ENCODE measurements around the gene CTF1. TPM values are rescaled to one million over a fixed set of nuclear protein-coding genes. Genes with fewer than 3 reads are reported as not detected.

CTF1 gene
- total RNA-seq, 1 experiment from 2014 or later, result 3.6 TPM

- no peak for TF ChIP-seq CTCF (IDR thresholded peaks at IDR 0.05; ENCODE audit: unreplicated experiment)
- no peak for DNase-seq (ENCODE audit: unreplicated experiment)
- no peak overlapping the region for H3K27ac Mint-ChIP-seq (ENCODE audit: low read depth, unreplicated experiment)
- no peaks in the 10 kb centered on the region for H3K9me3 Mint-ChIP-seq (ENCODE audit: unreplicated experiment)
- no peaks in the 10 kb centered on the region for H3K27me3 Mint-ChIP-seq (ENCODE audit: insufficient read depth, unreplicated experiment)
- no TSS peak for BruUV-seq (replicated peaks)
- ChIA-PET CTCF (interaction anchor here (1.3 to 1.4 kb wide), 2 partner anchors 12 to 36 kb away, joined by 5 to 7 read pairs; no protein-coding TSS in a partner anchor), POLR2A (no interaction called here)
- intact Hi-C loops (cut with micrococcal nuclease), result no loop called here
- H3K4me3 Mint-ChIP-seq (ENCODE audit: unreplicated experiment), result no peak overlapping the region
- H3K4me1 Mint-ChIP-seq (ENCODE audit: insufficient read depth, unreplicated experiment), result no peaks in the 10 kb centered on the region
- no peaks in the 10 kb centered on the region for H3K36me3 Mint-ChIP-seq (ENCODE audit: insufficient read depth, unreplicated experiment)
Measured at GRCh38 chr16:30866031-30866430, 30.4 kb upstream of the CTF1 start.

DNA sequence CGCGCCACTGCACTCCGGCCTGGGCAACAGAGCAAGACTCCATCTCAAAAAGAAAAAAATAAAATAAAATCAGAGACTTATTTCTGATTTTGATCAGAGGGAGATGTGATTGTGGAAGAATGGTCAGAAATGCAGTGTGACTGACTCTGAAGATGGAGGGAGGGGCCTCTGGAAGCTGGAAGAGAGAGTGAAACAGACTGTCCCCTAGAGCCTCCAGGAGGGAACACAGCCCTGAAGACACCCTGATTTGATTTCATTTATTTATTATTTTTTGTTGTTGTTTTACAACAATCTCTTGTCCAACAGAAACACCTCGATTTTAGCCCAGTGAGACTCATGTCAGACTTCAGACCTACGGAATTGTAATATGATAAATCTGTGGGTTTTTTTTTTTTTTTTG lies 28.7 kb upstream of the CTF1 start:
- no TSS peak for BruUV-seq (replicated peaks)
- Mint-ChIP-seq H3K9me3 (ENCODE audit: unreplicated experiment) (no peaks in the 10 kb centered on the region), H3K4me1 (ENCODE audit: insufficient read depth, unreplicated experiment) (no peaks in the 10 kb centered on the region), H3K27me3 (ENCODE audit: insufficient read depth, unreplicated experiment) (no peaks in the 10 kb centered on the region), H3K36me3 (ENCODE audit: insufficient read depth, unreplicated experiment) (no peaks in the 10 kb centered on the region), H3K27ac (ENCODE audit: low read depth, unreplicated experiment) (no peak overlapping the region), H3K4me3 (ENCODE audit: unreplicated experiment) (no peak overlapping the region)
- DNase-seq (ENCODE audit: unreplicated experiment), result no peak
- ChIA-PET CTCF (interaction anchor here (0.7 to 1.0 kb wide), 2 partner anchors 23 to 159 kb away, joined by 3 to 5 read pairs; no protein-coding TSS in a partner anchor), POLR2A (interaction anchor here (2.2 kb wide), 1 partner anchor 23 kb away, joined by 9 read pairs; no protein-coding TSS in a partner anchor)
- no peak for TF ChIP-seq CTCF (IDR thresholded peaks at IDR 0.05; ENCODE audit: unreplicated experiment)
- intact Hi-C loops (cut with micrococcal nuclease), result no loop called here

GRCh38 chr16:30870904-30871303 lies 25.5 kb upstream of the CTF1 start:
- Mint-ChIP-seq H3K36me3 (ENCODE audit: insufficient read depth, unreplicated experiment) (no peaks in the 10 kb centered on the region), H3K4me1 (ENCODE audit: insufficient read depth, unreplicated experiment) (no peaks in the 10 kb centered on the region)

DNA sequence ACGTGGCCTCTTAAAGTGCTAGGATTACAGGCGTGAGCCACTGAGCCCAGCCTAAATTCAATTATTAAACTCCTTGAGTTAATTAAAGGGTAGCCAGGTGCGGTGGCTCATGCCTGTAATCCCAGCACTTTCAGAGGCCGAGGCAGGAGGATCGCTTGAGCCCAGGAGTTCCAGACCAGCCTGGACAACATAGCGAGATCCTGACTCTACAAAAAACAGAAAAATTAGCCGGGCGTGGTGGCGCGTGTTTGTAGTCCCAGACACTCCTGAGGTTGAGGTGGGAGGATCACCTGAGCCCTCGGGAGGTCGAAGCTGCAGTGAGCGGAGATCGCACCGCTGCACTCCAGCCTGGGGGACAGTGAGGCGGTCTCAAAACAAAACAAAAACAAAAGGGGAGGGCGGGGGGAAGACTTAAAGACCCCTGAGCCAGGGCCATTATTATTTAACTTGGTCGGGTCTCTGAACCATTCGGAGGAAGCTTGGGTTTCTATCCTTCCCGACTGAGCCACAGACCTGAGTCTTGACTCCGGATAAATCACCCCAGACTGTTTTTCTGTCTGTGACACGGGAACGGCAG lies 22.1 kb upstream of the CTF1 start:
- CTCF ChIA-PET, result interaction anchor here (0.6 to 4.1 kb wide), 7 partner anchors 13 to 67 kb away, joined by 4 to 23 read pairs (median 5); partner anchors contain the start of gene BCL7C
- Mint-ChIP-seq H3K9me3 (ENCODE audit: unreplicated experiment) (no peaks in the 10 kb centered on the region), H3K4me1 (ENCODE audit: insufficient read depth, unreplicated experiment) (peaks cover 12% of the 10 kb centered on the region), H3K27me3 (ENCODE audit: insufficient read depth, unreplicated experiment) (no peaks in the 10 kb centered on the region), H3K36me3 (ENCODE audit: insufficient read depth, unreplicated experiment) (peaks cover 18% of the 10 kb centered on the region), H3K27ac (ENCODE audit: low read depth, unreplicated experiment) (peak overlapping the region; percentile 72), H3K4me3 (ENCODE audit: unreplicated experiment) (peak overlapping the region; percentile 91)
- POLR2A ChIA-PET, result interaction anchor here (0.7 to 3.9 kb wide), 18 partner anchors 12 to 87 kb away, joined by 3 to 43 read pairs (median 7); partner anchors contain the start of genes BCL7C, CTF1 and ZNF629
- no TSS peak for BruUV-seq (replicated peaks)
- no peak for DNase-seq (ENCODE audit: unreplicated experiment)
- no peak for TF ChIP-seq CTCF (IDR thresholded peaks at IDR 0.05; ENCODE audit: unreplicated experiment)
- intact Hi-C loops (cut with micrococcal nuclease), result no loop called here

More at GRCh38 chr16:30870904-30871303, 25.5 kb upstream of the CTF1 start:
- no TSS peak for BruUV-seq (replicated peaks)
- ChIA-PET CTCF (interaction anchor here (0.6 to 1.9 kb wide), 2 partner anchors 26 to 449 kb away, joined by 4 to 11 read pairs; no protein-coding TSS in a partner anchor), POLR2A (no interaction called here)
- intact Hi-C loops (cut with micrococcal nuclease), result no loop called here
- no peak for DNase-seq (ENCODE audit: unreplicated experiment)
- Mint-ChIP-seq H3K27ac (ENCODE audit: low read depth, unreplicated experiment) (no peak overlapping the region), H3K27me3 (ENCODE audit: insufficient read depth, unreplicated experiment) (no peaks in the 10 kb centered on the region), H3K4me3 (ENCODE audit: unreplicated experiment) (no peak overlapping the region), H3K9me3 (ENCODE audit: unreplicated experiment) (no peaks in the 10 kb centered on the region)
- TF ChIP-seq CTCF (IDR thresholded peaks at IDR 0.05; ENCODE audit: unreplicated experiment), result no peak
